ENCODE data around the gene HIPK4.
"Not testable (repeated sequence)": the region's sequence is repeated elsewhere in the genome, so short reads cannot be mapped to it uniquely, and the experiment has no call there.

Gene HIPK4

DNA sequence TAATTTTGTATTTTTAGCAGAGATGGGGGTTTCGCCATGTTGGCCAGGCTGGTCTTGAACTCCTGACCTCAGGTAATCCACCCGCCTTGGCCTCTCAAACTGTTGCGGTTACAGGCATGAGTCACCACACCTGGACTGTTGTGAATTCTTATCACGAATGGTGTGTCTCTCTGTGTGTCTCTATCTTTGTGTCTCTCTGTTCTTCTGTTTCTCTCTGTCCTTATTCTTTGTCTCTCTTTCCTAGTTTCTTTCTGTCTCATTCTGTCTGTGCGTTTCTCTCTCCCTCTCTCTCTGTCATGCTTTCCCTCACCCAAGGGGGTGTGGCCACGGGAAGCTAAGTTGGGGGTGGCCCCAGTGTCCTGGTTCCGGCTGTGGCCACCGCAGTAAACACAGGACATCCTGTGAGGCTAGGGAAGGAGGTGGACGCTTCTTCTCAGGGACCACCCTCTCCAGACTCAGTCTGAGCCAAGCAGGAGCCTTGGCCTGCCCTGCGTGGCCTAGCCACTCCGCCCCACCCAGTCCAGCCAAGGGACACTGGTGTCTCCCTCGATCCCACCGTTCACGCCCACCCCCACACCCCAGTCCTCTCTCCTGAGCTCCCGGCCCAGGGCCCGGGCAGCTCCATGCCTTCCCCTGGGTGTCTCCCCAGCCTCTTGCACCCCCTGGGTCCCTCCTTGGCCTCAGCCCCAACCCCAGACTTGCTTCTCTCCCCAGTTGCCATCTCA, 27.1 kb upstream of the HIPK4 start:
- DNase-seq, result peak; percentile 81

DNA sequence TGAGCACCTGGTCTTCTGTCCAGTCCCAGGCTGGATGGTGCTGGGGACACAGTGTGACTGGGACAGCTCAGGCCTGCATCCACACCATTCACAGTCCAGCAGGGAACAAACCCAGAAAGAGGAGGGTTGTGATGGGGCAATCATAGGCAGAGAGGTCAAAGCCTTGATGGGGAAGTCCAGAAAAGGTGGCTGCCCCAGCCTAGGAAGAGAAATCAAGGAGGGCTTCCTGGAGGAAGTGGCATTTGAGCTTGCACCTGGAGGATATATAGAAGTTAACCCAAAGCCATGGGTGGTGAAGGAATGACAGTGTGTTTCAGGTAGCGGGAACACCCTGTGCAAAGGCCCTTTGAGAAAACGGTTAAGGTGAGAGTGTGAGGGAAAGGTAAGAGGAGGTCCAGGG, 25.8 kb upstream of the HIPK4 start:
- DNase-seq, result peak; percentile 17

DNA sequence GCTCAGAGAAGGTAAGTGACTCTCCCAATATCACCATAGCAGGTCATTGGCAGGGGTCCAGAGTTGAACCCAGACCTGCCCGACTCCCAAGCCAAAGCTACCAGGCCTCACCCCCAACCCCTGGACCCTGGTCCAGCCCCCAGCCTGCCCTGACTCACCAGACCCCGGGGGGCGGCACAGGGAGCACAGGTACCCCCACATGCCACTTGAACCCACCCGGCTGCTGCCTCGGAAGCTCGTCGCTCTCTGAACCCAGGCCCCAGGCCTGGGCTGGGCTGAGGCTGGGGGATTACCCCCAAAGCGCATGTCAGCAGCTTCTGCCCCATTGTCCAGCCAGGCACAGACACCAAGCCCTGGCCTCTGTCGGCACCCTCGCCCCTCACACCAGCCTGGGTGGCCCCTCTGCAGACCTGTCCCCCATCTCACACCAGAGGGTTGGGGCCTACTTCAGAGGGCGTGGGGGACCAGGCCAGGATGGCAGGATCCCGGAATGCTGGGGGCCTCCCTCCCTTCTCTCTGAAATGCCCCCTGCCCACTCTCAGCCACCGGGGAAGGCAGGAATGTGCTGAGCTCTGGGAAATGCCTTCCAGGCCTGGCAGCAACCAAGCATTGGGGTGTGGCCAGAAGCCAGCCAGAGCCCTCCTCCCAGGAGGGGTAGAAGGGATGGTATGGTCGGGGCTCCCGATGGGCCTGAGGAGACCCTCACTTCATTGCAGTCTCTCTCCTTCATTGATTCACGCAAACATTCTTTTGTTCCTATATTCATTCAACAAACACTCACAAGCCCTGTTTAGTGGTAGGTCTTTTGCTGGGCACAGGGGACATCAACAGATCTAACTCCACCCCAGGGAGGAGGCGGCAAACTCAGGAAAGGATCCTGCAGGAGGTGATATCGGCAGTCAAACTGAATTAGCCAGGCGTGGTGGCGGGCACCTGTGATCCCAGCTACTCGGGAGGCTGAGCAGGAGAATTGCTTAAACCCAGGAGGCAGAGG, 24.9 kb upstream of the HIPK4 start:
- DNase-seq, result no peak

DNA sequence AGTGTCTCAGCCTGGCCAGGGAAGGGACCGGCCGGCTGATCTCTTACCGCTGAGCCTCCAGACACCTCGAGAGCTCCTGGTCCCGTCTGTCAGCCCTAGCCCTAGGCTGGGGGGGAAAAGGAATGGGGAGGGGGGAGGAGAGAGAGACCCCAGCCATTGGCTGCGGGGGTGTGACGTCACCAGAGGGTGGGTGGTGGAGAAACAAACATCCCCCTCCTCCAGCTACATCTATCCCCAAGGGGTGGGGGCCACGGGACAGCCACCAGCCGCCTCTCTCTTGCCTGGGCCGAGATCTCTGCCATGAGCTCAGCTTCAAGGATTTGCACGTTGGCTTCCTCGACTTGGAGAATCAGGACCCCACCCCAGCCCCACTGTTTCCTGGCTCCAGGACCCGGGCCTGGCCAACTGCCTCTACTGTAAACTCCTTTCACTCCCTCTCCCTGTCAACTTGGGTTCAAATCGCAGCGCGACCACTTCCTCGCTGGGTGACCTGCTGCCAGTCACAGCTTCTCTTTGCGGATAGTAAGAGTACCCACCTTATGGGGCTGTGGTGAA, 23.4 kb upstream of the HIPK4 start, which contains the start of gene PRX:
TSS of gene PRX (minus strand) at position 88 of the 555 bp plus-strand sequence. CDS start 5,446 bp downstream, outside the sequence.
- DNase-seq, result peak; percentile 75

GRCh38 chr19:40412866-40413265, 22.9 kb upstream of the HIPK4 start:
- no peak for DNase-seq

GRCh38 chr19:40411958-40412499, 22.0 kb upstream of the HIPK4 start:
- no peak for DNase-seq

- DNase-seq, result no peak
Observed at GRCh38 chr19:40411125-40411842, 21.3 kb upstream of the HIPK4 start.

- no peak for DNase-seq
Observed at GRCh38 chr19:40410030-40410389, 20.0 kb upstream of the HIPK4 start.

DNA sequence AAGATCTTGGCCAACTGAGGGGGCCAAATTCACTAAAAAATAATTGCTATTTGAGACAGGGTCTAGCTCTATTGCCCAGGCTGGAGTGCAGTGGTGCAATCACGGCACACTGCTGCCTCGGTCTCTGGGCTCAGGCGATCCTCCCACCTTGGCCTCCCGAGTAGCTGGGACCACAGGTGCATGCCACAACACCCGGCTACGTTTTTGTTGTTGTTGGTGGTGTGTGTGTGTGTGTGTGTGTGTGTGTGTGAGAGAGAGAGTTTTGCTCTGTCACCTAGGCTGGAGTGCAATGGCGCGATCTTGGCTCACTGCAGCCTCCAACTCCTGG, 18.6 kb upstream of the HIPK4 start:
- not testable (repeated sequence) for DNase-seq

DNA sequence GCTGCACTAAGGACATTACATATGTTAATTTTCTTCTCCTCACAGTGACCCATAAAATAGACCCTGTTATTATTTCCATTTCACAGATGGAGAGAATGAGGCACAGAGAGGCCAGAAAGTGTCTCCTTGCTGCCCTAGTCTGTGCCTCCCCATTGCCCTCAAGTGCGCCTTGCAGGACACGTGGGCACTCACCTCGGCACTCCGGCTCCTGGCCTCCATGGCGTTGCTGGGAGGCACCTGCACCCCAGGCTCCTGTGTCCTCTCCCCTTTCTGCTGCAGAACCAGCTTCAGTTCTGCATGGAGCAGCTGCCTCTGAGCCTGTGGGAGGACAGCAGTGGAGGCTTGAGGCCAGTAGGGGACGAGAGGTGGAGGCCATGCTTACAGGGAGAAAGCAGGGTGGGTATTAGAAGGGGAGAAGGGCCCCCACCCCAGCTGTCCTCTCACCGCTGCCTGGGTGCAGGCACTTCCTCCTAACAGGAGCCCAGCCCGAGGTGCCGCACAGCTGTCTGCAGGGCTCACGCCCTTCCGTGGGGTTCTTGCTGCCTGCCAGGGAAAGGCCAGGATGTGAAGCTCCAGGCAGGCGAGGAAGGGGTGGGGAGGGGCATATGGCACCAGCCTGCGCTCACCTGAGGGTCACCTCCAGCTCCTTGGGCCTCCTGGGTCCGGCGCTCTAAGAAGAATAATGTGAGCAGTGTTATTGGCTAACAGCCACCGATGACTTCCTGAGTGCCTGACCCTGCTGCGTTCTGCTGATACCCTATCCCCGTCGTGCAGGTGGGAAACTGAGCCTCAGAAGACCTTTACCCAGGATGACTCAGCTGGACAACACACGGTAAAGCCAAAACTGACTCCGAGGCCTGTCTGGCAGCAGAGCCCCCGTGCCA, 18.0 kb upstream of the HIPK4 start:
- DNase-seq, result no peak

GRCh38 chr19:40403262-40403984, 13.4 kb upstream of the HIPK4 start:
- peak; percentile 96 for DNase-seq

DNA sequence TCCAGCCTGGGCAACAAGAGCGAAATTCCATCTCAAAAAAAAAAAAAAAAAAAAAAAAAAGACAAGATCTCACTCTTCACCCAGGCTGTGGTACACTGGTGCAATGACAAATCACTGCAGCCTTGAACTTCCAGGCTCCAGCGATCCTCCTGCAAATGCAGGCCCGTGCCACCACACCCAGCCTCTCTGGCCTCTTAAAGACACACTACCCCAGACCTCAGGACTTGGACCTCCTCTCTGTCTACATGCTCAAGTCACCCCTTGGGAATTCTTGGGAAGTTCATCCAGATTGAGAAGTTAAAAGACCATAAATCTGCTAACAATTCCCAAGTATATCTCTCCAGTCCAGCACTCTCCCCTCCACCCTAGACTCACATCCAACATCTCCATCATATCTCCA, 10.6 kb upstream of the HIPK4 start:
- DNase-seq, result no peak

DNA sequence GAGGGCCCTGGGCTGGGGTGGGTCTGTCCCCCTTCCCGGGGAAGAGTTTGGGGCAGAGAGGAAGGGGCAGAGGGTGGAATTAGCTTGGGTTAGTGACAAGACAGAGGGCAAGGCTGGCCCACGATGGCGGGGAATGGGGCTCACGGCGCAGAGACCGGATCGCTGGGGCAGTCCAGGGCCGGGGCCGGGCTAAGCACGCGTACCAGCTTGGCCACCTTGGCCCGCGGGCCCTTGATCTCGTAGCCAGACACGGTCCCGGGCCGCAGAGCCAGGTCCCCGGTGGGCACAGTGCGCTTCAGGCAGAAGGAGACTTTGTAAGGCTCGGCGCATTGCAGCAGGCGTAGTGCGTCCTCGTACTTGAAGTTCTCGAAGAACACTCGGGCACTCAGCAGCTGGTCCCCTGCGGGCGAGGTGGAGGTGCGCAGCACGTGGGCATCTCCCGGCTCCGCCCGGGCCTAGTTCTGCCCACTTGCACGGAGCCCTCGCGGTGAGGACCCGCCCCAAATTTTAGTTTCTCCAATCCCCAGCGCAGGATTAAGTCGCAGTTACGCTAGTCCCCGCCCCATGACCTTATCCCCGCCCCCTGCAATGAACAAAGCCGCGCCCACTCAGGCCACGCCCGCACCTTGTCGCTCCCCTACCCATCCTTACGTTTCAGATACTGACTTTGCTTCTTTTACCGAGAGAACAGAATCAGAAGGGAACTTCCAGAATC, 8.6 kb upstream of the HIPK4 start:
- no peak for DNase-seq

GRCh38 chr19:40397568-40397906, 7.6 kb upstream of the HIPK4 start:
- no peak for DNase-seq

DNA sequence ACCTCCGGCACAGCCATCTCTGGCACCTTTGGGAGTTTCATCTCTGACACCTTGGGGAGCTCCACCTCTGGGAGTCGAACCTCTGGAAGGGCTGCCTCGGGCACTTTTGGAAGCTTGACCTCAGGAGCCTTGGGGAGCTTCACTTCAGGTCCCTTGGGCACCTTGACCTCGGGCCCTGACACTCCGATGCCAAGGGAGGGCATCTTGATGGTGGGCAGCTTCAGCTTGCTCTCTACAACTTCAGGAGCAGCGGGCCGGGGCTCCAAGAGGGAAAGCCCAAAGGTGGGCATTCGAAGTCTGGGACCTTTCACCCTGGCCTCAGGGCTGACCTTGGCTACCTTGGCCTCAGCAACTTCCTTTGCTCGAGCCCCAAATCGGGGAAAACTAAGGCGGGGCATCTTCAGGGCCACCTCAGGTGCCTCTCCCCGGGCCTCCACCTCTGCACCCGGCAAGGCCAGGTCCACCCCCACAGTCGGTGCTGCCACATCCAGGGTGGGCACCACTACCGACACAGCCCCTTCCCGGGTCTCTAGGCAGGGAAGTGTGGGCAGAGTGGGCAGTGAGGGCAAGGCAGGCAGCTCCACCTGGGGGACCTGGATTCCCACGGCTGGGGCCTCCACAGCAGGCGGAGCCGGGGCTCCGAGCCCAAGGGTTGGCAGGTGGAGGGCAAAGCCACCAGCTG, 7.0 kb upstream of the HIPK4 start:
- DNase-seq, result no peak

GRCh38 chr19:40395956-40396355, 6.0 kb upstream of the HIPK4 start:
- DNase-seq, result no peak

DNA sequence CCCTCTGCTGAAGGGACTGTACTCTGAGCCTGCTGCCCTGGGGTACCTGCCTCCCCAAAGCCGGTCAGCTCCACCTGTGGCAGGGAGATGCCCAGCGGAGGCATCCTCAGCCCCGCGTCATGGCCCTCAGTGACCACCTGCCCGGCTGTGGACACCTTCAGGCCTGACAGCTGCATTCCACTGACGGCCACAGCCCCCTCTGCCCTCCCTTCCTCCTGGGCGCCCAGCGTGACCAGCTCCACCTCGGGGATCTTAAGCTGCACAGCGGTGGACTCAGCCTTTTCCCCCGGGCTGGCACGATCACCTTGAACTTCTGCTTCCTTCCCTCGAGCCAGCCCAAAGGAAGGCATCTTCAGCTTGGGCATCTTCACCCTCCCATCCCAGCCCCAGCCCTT, 4.8 kb upstream of the HIPK4 start:
- no peak for DNase-seq

DNA sequence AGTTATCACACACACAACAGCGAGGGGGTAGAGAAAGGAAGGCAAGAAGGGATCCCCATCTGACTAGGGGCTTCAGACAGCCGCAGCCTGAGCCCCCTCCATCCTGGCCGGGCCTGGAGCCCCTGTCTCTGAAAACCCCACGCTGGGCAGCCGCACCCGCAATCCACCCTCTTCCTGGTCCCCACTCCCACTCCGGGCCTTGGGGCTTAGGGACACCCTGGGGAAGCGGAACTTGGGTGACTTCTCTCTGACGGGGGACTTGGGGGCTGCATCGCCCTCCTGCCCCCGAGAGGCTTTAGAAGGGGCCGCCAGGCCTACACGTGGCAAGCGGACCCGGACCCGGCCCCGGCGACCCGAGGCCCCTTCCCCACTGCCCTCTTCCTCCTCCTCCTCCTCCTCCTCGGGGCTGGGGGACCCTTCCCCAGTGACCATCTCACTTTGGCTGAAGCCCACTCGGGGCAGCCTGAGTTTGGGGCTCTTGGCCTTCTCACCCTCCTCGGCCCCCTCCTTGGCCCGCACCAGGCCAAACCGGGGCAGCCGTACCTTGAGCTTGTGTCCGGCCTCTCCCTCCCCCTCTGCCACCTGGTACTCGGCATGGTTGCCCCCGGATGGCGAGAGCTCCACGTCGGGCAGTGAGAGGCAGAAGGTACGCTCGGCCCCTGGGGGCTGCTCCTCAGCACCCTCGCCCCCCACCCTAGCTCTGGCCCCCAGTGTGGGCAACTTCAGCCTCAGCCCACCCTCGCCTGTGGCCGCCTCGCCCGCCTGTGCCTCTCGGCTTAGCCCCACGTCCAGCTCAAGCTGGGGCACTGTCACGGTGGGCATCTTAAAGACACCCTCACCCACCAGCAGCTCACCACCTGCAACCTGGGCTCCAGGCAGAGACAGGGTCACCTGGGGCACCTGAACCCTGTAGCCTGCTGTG, 4.2 kb upstream of the HIPK4 start:
- DNase-seq, result no peak
